DOHH2 (cell line): ENCODE results near the gene PSMA2.

Experiments used
- CTCF ChIP-seq: fragments of 200-600 bp; sonication (generic); IDR thresholded peaks from one replicate; pipeline ENCODE4 v1.5.1; 2014; ENCODE audit warnings: antibody characterized with exemption, mild to moderate bottlenecking, low read depth, low read length; ENCODE audit not compliant: poor library complexity, severe bottlenecking
- EZH2phosphoT487 ChIP-seq: fragments of 200-600 bp; sonication (generic); IDR thresholded peaks from 2 replicates; pipeline ENCODE4 v1.6.1; 2017; ENCODE audit warnings: borderline replicate concordance, mild to moderate bottlenecking, antibody characterized with exemption, low read length, moderate library complexity, mixed read lengths

GRCh38 chr7:42883950-42884349, 48.0 kb downstream of the PSMA2 start:
- no peak for TF ChIP-seq CTCF
- no peak for TF ChIP-seq EZH2phosphoT487
